SK-N-SH (cell line): ENCODE data around the gene CTXN3. TPM values are rescaled to one million over a fixed set of nuclear protein-coding genes. Genes with fewer than 3 reads are reported as not detected.

Experiments used
- CTCF ChIA-PET: fragments of 300-600, 350-600 bp; formaldehyde crosslinking; extraction: SDS; loops from one replicate; lab custom pipeline; 2021; lab: Yijun Ruan, JAX
- POLR2A ChIA-PET: fragments of 350-600 bp; sonication (Branson Sonifier 250); formaldehyde crosslinking; extraction: SDS; loops from one replicate; lab custom pipeline; 2020; ENCODE audit warnings: antibody characterized with exemption, inconsistent platforms; lab: Yijun Ruan, JAX
- DNase-seq: peaks from one replicate; pipeline ENCODE4 v3.0.0; 2012
- H2AFZ ChIP-seq: fragments of 200-600 bp; sonication (generic); 2 replicates; pipeline ENCODE4 v1.8.1; 2016; ENCODE audit warnings: antibody characterized with exemption, mild to moderate bottlenecking, low read depth
- H3F3A ChIP-seq: fragments of 200-600 bp; sonication (generic); replicated peaks from 2 replicates; pipeline ENCODE3; 2016; ENCODE audit warnings: antibody characterized with exemption, mild to moderate bottlenecking; ENCODE audit not compliant: insufficient read depth
- H3K27ac ChIP-seq, 2 experiments: fragments of 200-500 bp in 1 of 2; fragments of 200-600 bp in 1 of 2; sonication (Bioruptor generic) in 1 of 2; sonication (generic), shearing (Covaris generic) in 1 of 2; 2 replicates each; pipeline versions ENCODE4 v1.5.1 to v1.6.1; 2014 to 2016; ENCODE audit warnings: low read depth in 2 of 2, inconsistent platforms in 1 of 2, low read length in 1 of 2, mild to moderate bottlenecking in 1 of 2, mixed read lengths in 1 of 2
- H3K27me3 ChIP-seq: fragments of 200-600 bp; sonication (generic), shearing (Covaris generic); 2 replicates; pipeline ENCODE4 v1.6.1; 2016; ENCODE audit warnings: mixed run types; ENCODE audit not compliant: insufficient read depth
- H3K36me3 ChIP-seq, 2 experiments: fragments of 200-500 bp in 1 of 2; fragments of 200-600 bp in 1 of 2; sonication (Bioruptor generic) in 1 of 2; sonication (generic) in 1 of 2; replicated peaks in 1 of 2; 2 replicates each; pipeline versions ENCODE3 to v1.5.1; 2014 to 2016; ENCODE audit warnings: low read length in 1 of 2, mild to moderate bottlenecking in 1 of 2; ENCODE audit not compliant: insufficient read depth in 2 of 2, control insufficient read depth in 1 of 2
- H3K4me1 ChIP-seq, 2 experiments: fragments of 200-500 bp in 1 of 2; fragments of 200-600 bp in 1 of 2; sonication (Bioruptor generic) in 1 of 2; sonication (generic), shearing (Covaris generic) in 1 of 2; 2 replicates each; pipeline versions ENCODE4 v1.5.1 to v1.6.1; 2014 to 2016; ENCODE audit warnings: low read depth in 1 of 2, low read length in 1 of 2, mixed run types in 1 of 2; ENCODE audit not compliant: insufficient read depth in 2 of 2, control insufficient read depth in 1 of 2
- H3K4me2 ChIP-seq: fragments of 200-600 bp; sonication (generic), shearing (Covaris generic); 2 replicates; pipeline ENCODE4 v1.6.1; 2017; ENCODE audit warnings: mixed run types
- H3K4me3 ChIP-seq, 2 experiments: fragments of 200-500 bp in 1 of 2; fragments of 200-600 bp in 1 of 2; sonication (Bioruptor generic) in 1 of 2; sonication (generic), shearing (Covaris generic) in 1 of 2; 2 replicates each; pipeline versions ENCODE4 v1.5.1 to v1.8.1; 2014 to 2016; ENCODE audit warnings: low read depth in 2 of 2, inconsistent platforms in 1 of 2, low read length in 1 of 2, mild to moderate bottlenecking in 1 of 2, mixed read lengths in 1 of 2, moderate library complexity in 1 of 2
- H3K79me2 ChIP-seq: fragments of 200-600 bp; sonication (generic); 2 replicates; pipeline ENCODE4 v1.8.1; 2017; ENCODE audit warnings: mild to moderate bottlenecking; ENCODE audit not compliant: insufficient read depth
- H3K9ac ChIP-seq: fragments of 200-600 bp; sonication (generic); 2 replicates; pipeline ENCODE4 v1.6.1; 2017; ENCODE audit warnings: mixed run types
- H3K9me2 ChIP-seq: fragments of 200-600 bp; sonication (generic); 2 replicates; pipeline ENCODE4 v1.6.1; 2017; ENCODE audit warnings: mixed run types
- H3K9me3 ChIP-seq: fragments of 200-600 bp; sonication (generic); 2 replicates; pipeline ENCODE4 v1.6.1; 2017; ENCODE audit warnings: mixed run types, mild to moderate bottlenecking, moderate library complexity
- H4K20me1 ChIP-seq: fragments of 200-600 bp; sonication (generic); 2 replicates; pipeline ENCODE4 v1.6.1; 2017; ENCODE audit warnings: mild to moderate bottlenecking, mixed run types; ENCODE audit not compliant: insufficient read depth
- CHD2 ChIP-seq: fragments of 150-350 bp; IDR thresholded peaks from 2 replicates; pipeline ENCODE4 v1.6.1; 2018; ENCODE audit warnings: low read length; ENCODE audit not compliant: partially characterized antibody
- CTCF ChIP-seq: fragments of 200-600 bp; sonication (generic); IDR thresholded peaks from 2 replicates; pipeline ENCODE4 v1.6.1; 2017; ENCODE audit warnings: antibody characterized with exemption, mild to moderate bottlenecking, moderate library complexity
- EP300 ChIP-seq, 2 experiments: IDR thresholded peaks; 2 replicates each; pipeline versions ENCODE4 v1.4.0 to v1.6.1; 2012; ENCODE audit warnings: borderline replicate concordance in 1 of 2, low read depth in 1 of 2, low read length in 1 of 2
- FOSL2 ChIP-seq: IDR thresholded peaks from 2 replicates; pipeline ENCODE4 v1.4.0; 2012; ENCODE audit warnings: low read depth, mild to moderate bottlenecking, moderate library complexity, borderline replicate concordance
- IRF3 ChIP-seq: fragments of 150-350 bp; IDR thresholded peaks from 2 replicates; pipeline ENCODE4 v1.6.1; 2016; ENCODE audit warnings: mild to moderate bottlenecking, low read depth, low read length
- MEF2A ChIP-seq: IDR thresholded peaks from 2 replicates; pipeline ENCODE4 v1.4.0; 2012; ENCODE audit warnings: low read depth, borderline replicate concordance
- NFIC ChIP-seq: IDR thresholded peaks from 2 replicates; pipeline ENCODE4 v1.4.0; 2012; ENCODE audit warnings: borderline replicate concordance
- NRF1 ChIP-seq: IDR thresholded peaks from 2 replicates; pipeline ENCODE4 v1.6.1; 2012; ENCODE audit warnings: low read depth, mild to moderate bottlenecking, low read length
- REST ChIP-seq: IDR thresholded peaks from 2 replicates; pipeline ENCODE4 v1.6.1; 2012; ENCODE audit warnings: mild to moderate bottlenecking, low read depth, low read length, moderate library complexity
- RFX5 ChIP-seq: IDR thresholded peaks from 2 replicates; pipeline ENCODE4 v1.6.1; 2012; ENCODE audit warnings: mild to moderate bottlenecking, improper control_type of control experiment, low read length
- RXRA ChIP-seq: IDR thresholded peaks from 2 replicates; pipeline ENCODE4 v1.4.0; 2012; ENCODE audit warnings: low read depth, mild to moderate bottlenecking, borderline replicate concordance
- SIN3A ChIP-seq: IDR thresholded peaks from 2 replicates; pipeline ENCODE4 v1.6.1; 2012; ENCODE audit warnings: low read depth, mild to moderate bottlenecking, low read length, moderate library complexity, borderline replicate concordance
- TAF1 ChIP-seq: IDR thresholded peaks from 2 replicates; pipeline ENCODE4 v1.6.1; 2012; ENCODE audit warnings: low read depth, mild to moderate bottlenecking, low read length, moderate library complexity, borderline replicate concordance
- USF1 ChIP-seq: IDR thresholded peaks from 2 replicates; pipeline ENCODE4 v1.4.0; 2012; ENCODE audit warnings: low read depth, borderline replicate concordance
- WGBS: methylation state at CpG from one replicate; pipeline ENCODE4 v1.1.6; 2017; ENCODE audit warnings: low lambda C conversion rate; 5-methylcytosine and 5-hydroxymethylcytosine counted together
- polyA plus RNA-seq, 3 experiments: library from polyadenylated mRNA; depleted of rRNA; stranded (reverse); fragments of >200 nt; gene quantifications; 2 replicates each; pipeline ENCODE4 v1.2.3, GENCODE V29; 2012

The CTXN3 gene
- polyA plus RNA-seq, 1 of the 3 experiments (the other 2 are of a cell fraction) = not detected

- TF ChIP-seq SIN3A (no peak), TAF1 (no peak), RXRA (no peak)
These were observed 46.4 kb upstream of the CTXN3 start (continued) for GRCh38 chr5:127602481-127602880.

- Histone ChIP-seq H3K9me2 (no peaks in the 10 kb centered on the region), H3K4me1 (no peaks in the 10 kb centered on the region), H2AFZ (no peak overlapping the region), H3K4me2 (no peak overlapping the region), H3K9ac (no peak overlapping the region), H3F3A (no peaks in the 10 kb centered on the region), H4K20me1 (no peaks in the 10 kb centered on the region), H3K27ac (no peak overlapping the region), H3K27me3 (no peaks in the 10 kb centered on the region; the same call in 1 of the 2 replicates), H3K9me3 (no peaks in the 10 kb centered on the region), H3K79me2 (no peaks in the 10 kb centered on the region), H3K4me3 (no peak overlapping the region), H3K36me3 (no peaks in the 10 kb centered on the region)
- ChIA-PET CTCF (no interaction called here), POLR2A (no interaction called here)
- TF ChIP-seq CTCF = no peak
- TF ChIP-seq FOSL2 = no peak
- TF ChIP-seq RFX5 = no peak
- TF ChIP-seq CHD2 = no peak
- no peak for TF ChIP-seq NFIC
- WGBS = 5% methylated on average over 8 of the region's 8 CpGs
- DNase-seq = no peak
These were observed 45.7 kb upstream of the CTXN3 start for GRCh38 chr5:127602896-127603844.

- Histone ChIP-seq H3K9me2 (no peaks in the 10 kb centered on the region), H3K27me3 (no peaks in the 10 kb centered on the region; the same call in 1 of the 2 replicates), H4K20me1 (no peaks in the 10 kb centered on the region), H3K4me1 (no peaks in the 10 kb centered on the region), H3K79me2 (no peaks in the 10 kb centered on the region), H3K9ac (no peak overlapping the region), H3K27ac (no peak overlapping the region), H3K9me3 (no peaks in the 10 kb centered on the region), H2AFZ (no peak overlapping the region), H3K4me3 (no peak overlapping the region), H3F3A (no peaks in the 10 kb centered on the region), H3K36me3 (no peaks in the 10 kb centered on the region), H3K4me2 (no peak overlapping the region)
- ChIA-PET CTCF (no interaction called here), POLR2A (no interaction called here)
- WGBS = 18% methylated on average over 6 of the region's 6 CpGs
- no peak for DNase-seq
- no peak for TF ChIP-seq REST
- TF ChIP-seq EP300 (IDR thresholded peaks at IDR 0.05; ENCODE audit: borderline replicate concordance in 1 of 2, low read depth in 1 of 2, low read length in 1 of 2) = no peak
- no peak for TF ChIP-seq MEF2A
- TF ChIP-seq NRF1 = no peak
- TF ChIP-seq SIN3A = no peak
- TF ChIP-seq IRF3 = no peak
- no peak for TF ChIP-seq USF1
These were observed 40.7 kb upstream of the CTXN3 start for GRCh38 chr5:127608077-127608660.
